ENCODE data around the gene PFN3.

Gene PFN3

GRCh38 chr5:177437623-177438022 lies 37.2 kb upstream of the PFN3 start:
- no peak for DNase-seq

GRCh38 chr5:177435847-177436536 lies 35.5 kb upstream of the PFN3 start:
- no peak for DNase-seq

DNA sequence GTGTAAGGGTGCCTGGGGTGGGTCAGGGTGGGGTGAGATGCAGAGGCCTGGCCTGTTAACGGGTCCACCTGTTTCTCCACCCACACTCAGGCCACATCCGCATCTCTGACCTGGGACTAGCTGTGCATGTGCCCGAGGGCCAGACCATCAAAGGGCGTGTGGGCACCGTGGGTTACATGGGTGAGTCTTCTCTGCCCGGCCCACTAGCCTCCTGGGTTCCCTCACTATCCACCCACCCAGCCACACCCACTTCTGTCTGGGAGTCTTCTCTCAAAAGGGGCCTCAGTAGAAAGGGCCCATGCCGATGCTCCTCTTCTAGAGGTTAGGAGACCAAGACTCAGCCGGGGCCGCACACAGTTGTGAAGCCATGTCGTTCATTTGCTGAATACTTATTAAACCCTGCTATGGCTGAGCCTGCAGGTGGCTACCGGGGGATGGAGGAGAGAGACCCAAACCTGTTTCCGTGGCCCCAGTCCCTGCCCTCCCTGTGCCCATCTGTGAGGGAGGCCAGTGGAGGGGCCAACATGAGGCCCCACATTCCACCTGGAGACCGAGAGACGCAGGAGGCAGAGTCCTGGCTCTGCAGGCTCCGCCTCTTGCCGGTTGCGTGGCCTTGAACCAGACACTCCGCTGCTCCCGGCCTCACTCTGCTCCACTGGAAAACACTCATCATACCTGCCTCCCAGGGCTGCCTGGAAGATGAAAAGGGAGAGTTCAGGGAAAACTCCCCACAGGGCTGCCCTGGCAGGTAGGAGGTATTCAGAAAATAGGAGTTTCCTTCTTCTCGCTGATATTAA lies 34.7 kb upstream of the PFN3 start:
- no peak for DNase-seq

GRCh38 chr5:177434437-177434836 lies 34.0 kb upstream of the PFN3 start:
- DNase-seq, result peak; percentile 61 to 68

DNA sequence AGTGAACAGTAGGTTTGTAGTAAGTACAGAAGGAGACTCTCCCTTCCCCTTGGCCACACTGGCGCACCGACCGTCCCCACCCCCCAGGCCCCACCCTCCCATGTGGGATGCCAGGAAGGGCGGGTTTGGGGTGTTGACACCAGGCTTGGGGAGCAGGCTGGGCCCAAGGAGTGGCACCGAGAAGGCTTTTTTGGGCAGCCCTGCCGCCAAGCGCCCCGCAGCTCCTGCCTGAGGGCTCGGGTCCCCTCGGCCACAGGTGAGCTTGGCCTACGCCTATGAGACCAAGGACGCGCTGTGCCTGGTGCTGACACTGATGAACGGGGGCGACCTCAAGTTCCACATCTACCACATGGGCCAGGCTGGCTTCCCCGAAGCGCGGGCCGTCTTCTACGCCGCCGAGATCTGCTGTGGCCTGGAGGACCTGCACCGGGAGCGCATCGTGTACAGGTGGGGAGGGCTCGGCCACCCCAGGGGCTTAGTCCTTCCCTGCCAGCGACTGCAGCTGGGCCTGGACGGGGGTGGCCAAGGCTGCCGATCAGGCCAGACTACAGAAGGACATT lies 33.3 kb upstream of the PFN3 start:
- no peak for DNase-seq

- DNase-seq, result no peak
These were observed 32.6 kb upstream of the PFN3 start for GRCh38 chr5:177432839-177433657.

GRCh38 chr5:177432143-177432838 lies 31.8 kb upstream of the PFN3 start:
- peak; percentile 44 to 49 for DNase-seq

DNA sequence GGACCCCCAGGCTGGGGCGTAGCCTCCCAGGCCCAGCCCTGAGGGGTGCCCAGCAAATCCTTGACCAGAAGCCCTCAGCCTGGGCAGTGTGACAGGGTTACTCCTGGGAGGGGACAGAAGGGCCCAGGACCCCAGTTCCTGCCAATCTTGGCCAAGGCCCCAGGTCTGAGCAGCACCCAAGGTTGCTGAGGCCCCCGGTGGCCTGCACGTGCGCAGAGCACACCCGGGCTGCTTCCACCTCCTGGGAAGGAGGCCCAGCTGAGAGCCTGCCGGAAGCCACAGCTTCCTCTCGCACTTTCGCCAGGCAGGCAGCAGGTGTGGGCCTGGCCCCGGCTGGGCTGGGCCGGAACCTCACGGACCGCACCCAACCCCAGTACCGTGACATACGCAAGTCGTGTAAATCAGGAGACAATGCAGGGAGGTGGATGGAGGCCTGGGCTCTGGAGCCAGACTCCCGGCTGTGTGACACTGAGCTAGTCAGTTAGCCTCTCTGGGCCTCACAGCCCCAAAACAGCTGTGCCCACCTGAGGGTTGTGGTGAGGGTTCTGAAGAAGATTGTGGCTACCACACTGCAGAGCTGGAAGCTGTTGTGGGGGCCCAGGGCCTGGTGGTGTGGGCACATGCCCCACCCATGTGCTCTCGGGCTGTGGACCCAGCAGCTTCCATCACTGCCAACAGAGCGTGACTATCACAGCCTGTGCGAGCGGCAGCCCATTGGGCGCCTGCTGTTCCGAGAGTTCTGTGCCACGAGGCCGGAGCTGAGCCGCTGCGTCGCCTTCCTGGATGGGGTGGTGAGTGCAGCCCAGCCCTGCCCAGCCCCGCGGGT lies 31.1 kb upstream of the PFN3 start:
- peak in 1 of 2 donors; percentile 46 for DNase-seq

DNA sequence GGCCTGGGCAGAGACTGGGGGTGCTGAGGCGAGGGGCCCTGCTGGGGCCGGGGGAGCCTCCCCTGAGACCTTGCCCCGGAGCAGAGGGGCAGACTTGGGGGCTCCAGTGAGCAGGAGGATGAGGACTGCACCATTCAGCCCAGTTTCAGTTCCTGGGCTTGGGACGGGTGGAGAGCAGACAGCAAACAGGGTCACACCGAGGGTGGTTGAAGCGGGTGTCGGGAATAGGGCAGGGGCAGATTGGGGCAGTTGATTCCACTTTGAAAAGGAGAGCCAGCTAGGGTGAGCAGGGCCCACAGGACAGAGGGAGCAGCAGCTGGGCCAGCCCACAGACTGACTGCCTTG lies 30.5 kb upstream of the PFN3 start:
- no peak for DNase-seq

DNA sequence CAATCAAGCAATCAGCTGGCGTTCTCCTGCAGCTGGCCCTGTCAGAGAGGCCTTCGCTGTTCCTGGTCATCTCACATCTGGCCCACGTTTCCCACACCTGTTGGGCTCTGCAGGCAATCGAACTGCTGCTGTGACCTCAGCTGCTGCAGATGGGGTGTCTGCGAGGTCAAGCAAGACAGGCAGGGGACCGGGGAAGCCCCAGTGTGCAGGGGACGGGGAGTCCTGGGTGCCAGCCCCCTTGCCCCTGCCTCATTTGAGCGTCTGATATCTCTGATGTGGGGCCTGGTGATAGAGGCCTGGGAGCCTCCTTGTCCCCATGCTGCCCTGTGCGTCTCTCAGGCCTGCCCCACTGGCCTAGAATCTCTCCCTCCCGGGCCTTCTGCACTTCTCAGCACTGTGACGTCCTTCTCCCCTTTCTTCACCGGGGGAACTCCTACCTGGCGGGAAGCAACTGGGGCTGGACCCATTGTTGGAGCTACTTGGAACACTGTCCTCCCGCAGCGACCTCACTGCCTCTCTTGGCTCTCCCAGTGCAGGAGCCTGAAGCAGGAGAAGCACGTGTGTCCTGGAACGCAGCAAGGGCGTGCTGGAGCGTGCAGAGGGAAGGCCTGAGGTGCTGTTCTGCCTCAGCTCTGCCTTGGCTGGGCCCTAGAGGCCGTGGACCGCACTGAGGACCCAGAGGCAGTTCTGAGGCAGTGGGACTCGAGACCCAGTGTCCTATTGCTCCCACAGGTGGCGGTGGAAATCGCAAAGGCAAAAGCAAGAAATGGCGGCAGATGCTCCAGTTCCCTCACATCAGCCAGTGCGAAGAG lies 29.9 kb upstream of the PFN3 start:
- no peak for DNase-seq

DNA sequence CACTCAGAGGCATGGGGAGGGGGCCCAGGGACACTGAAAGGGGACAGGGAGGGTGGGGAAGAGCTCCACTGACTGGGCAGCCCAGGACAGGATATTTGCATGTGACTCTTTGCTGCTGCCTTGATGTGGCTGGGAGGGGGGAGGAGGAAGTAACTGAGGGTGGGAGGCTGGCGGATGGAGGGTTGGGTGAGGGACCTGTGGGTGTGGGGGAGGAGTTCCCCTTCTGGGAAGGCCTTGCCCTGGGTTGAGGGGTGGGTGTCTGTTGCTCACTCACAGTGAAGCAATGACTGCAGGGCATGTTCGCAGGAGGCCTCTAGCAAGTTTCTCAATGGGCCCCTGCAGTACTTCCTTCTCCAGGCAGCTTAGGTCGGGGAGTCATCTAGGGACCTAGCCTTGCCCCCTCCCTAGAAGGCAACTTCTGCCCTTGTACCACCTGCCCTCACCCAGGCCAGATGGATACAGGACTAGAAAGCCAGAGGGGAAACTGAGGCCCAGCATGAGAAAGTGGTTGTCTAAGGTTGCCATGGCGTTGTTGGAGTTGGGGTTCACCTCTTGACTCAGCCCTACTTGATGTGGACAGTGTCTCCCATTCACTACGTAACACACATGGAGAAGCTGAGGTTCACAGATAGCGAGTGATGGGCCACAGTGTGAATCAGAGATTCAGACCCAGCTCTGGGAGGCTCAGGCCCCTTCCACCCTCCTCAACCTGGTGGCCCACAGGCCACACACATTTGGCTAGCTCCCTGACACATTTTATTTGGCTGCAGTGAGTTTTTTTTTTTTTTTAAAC lies 29.0 kb upstream of the PFN3 start:
- DNase-seq, result peak; percentile 89 to 91

DNA sequence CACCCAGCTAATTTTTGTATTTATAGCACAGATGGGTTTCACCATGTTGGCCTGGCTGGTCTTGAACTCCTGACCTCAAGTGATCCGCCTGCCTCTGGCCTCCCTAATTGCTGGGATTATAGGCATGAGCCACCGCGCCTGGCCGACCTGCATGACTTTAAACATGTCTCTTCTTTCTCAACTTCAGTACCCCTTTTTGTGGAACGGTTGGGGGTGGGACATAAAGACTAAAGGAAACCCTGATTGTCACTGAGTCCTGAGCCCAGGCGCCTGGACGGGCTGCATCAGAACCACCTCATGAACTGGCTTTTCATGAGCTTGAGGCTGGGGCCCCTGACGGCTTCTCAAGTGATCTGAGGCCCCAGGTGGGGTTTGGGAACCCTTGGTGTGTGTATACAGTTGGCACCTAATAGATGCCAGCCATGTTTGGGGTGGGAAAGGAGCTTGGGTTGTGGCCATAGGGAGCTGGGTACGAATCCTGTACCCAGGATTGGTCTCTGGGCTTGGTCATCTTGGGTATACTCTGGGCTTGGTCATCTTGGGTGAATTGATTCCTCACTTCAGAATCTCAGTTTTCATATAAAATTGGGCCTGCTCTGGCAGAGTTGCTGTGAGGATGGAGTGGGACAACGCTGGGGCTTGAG lies 28.2 kb upstream of the PFN3 start:
- no peak for DNase-seq

GRCh38 chr5:177427919-177428573 lies 27.6 kb upstream of the PFN3 start:
- no peak for DNase-seq

DNA sequence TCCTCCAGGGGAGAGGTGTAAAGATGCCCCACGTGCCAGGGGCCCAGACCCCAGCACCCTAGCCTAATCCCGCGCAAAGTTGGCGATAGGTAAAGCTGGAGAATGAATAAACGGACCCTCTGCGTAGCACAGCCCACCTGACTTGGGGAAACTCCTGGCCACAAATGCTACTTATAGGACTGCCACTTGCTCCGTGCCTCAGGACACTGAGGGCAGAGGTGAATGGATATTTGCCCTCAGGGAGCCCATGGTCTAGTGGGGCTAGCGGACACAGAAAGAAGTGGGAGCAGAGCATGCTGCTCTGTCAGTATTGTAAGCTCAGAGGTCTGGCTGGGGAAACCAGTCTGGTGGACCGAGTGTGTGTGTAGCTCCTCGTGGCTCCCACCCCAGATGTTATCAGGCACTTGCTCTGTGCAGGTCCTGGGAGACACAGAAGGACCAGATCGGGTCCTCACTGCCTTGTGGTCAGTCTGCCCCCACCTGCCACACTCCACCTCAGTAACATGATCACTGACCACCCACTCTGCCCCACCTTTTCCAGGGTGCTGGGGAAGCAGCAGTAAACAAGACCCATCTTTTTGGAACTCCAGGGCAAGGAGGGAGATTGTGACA lies 26.9 kb upstream of the PFN3 start:
- DNase-seq, result no peak

DNA sequence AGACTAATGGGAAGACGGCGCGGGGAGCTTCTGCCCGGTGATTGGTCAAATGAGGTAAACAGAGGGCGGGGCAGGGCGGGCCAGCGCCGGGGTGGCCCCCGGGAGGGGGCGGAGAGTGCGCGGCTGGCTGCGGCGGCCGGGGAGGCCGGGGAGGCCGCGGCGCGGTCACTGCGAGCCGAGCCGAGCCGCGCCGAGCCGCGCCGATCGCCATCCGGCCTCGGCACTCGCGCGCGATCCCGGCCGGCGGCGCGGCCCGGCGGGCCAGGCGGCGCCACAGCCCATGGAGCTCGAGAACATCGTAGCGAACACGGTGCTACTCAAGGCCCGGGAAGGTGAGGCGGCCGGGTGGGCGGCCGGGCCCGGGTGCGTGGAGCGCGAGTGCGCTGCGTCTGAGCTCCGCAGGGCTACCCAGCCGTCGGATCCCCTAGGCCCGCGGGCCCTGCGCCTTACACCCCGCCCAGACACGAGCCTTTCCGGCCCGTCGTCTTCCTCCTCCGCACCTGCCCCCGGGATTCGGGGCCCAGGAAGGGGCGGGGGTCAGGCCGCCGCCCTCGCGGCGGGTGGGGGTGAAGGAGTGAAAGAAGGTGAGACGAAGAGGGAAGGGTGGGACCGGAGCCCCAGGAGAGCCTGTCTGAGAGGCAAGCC lies 26.2 kb upstream of the PFN3 start, which contains the start of gene GRK6:
TSS of gene GRK6 (plus strand) at position 111 of the 645 bp plus-strand sequence. CDS start at position 281, 170 bp downstream.
- peak; percentile 51 to 70 for DNase-seq

DNA sequence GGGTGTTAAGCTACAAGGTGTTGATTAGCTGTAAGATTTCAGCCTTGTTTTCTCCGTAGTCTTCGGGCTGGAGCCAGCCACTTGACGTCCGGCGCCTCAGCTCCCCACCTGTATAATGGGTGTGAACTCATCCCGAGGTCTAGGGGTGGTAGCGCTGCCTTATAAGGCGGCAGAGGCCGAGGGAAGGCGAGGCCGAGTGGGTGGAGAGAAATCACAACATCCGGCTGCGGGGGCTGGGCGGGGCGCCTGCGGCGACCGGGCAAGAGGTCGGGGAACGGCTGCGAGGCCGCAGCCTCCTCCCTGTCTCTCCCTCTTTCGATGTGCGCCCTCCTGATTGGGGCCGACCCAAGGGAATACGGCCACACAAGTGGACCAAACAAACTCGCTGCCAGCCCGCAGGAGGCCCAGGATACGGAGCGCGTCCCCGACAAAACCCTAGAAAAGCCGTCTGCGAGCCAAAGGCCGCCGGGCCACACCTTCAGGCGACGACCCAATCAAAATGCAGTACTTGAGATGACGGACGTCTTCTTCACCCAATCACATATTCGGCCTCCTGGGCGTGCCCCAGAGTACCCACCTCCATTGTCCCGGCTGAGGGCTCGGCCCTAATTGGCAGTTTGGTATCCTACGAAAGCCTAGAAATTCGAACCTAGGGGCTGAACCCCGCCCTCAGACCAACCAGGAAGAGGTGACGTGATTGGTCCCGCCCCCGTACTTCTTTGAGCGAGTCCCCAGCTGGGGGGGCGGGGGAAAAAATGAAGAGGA lies 25.5 kb upstream of the PFN3 start:
- DNase-seq, result peak; percentile 100

Measured in activated CD4-positive, alpha-beta T cell treated with anti-CD3 and anti-CD28 coated beads for 4 hours (primary cell).